ENCODE data around the gene SINHCAF. TPM values are rescaled to one million over a fixed set of nuclear protein-coding genes. Genes with fewer than 3 reads are reported as not detected.

Gene SINHCAF, protein sequence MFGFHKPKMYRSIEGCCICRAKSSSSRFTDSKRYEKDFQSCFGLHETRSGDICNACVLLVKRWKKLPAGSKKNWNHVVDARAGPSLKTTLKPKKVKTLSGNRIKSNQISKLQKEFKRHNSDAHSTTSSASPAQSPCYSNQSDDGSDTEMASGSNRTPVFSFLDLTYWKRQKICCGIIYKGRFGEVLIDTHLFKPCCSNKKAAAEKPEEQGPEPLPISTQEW
- total RNA-seq, result 4.2 and 10.5 TPM in 2 replicates

DNA sequence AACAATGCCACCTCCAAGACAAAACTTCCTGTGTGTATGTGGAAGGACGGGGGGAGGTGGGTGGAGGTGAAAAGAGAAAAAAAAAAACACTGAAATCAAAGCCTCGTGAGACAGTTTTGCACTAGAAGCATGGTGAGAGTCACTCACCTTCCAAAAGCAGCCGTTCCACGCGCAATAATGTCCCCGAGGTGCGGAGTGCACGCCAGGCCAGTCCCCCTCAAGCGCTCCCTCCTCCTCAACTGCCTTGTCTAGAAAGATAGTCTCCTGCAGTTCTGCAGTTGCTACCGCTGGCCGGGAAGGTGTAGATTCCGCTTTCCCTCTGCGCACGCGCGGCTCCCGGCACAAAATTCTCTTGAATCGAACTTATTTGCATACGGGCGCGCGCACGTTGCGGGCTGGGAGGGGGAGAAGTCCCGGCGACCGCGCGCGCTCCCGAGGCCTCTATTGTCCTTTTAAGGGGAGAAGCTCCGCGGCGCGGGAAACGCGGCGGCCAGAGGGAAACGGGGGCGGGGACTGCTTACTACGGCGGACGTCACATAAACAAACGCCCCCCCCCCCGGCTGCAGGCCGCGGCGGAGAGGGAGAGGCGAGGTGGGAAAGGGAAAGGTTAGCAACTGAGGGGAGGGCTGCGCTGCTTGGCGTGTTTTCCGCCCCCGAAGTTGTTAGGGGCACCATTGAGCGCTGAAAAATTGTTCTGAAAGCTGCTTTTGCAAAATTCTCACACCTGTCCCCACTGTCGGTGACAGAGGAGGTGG, at the start of gene SINHCAF:
TSS of gene SINHCAF (minus strand) at position 274 of the 755 bp plus-strand sequence. CDS start 27,946 bp downstream, outside the sequence.

Small RNAs within 50 kb of the gene (small RNA-seq; reads per million reads assigned to genes)
- gene AC024940.4, result not detected
- gene AC024940.5, result not detected
- not detected for gene MREGP1
- not detected for gene RF00026
